ENCODE results near the gene RYR3. TPM values are rescaled to one million over a fixed set of nuclear protein-coding genes. Genes with fewer than 3 reads are reported as not detected.
"Not testable (repeated sequence)": the region's sequence is repeated elsewhere in the genome, so short reads cannot be mapped to it uniquely, and the experiment has no call there.

Gene RYR3
- total RNA-seq, 5 donors from 2014 or later (not counting 1 experiment from before 2014, with no cell fraction given) = 0.03 to 0.07 (median 0.04) TPM; not detected in 1

- no CpG with 5 or more reads among the region's 6 CpGs for WGBS (ENCODE audit: insufficient coverage)
- not testable (repeated sequence) for H3K4me3 ChIP-seq (ENCODE audit: control insufficient read depth in 1 of 2, extremely low read depth in 1 of 2, low read length in 1 of 2); H3K4me1 Mint-ChIP-seq
Observed at GRCh38 chr15:33819499-33819898, 508.7 kb downstream of the RYR3 start.

GRCh38 chr15:33822479-33822878 is 511.7 kb downstream of the RYR3 start:
- Mint-ChIP-seq H3K4me3 (no peak overlapping the region), H3K27me3 (peaks cover 15 to 16% of the 10 kb centered on the region in 2 donors), H3K36me3 (no peaks in the 10 kb centered on the region), H3K9me3 (no peaks in the 10 kb centered on the region), H3K27ac (no peak overlapping the region), H3K4me1 (no peaks in the 10 kb centered on the region)
- POLR2A ChIA-PET = no interaction called here
- Histone ChIP-seq H3K9me3 (no peaks in the 10 kb centered on the region), H3K27ac (ENCODE audit: low read length) (no peak overlapping the region), H3K36me3 (ENCODE audit: control insufficient read depth in 2 of 2, extremely low read depth in 1 of 2, insufficient read depth in 1 of 2, low read length in 1 of 2) (no peaks in the 10 kb centered on the region), H3K4me1 (ENCODE audit: control insufficient read depth in 1 of 2, extremely low read depth in 1 of 2, insufficient read depth in 2 of 2, low read length in 2 of 2) (no peaks in the 10 kb centered on the region), H3K4me3 (ENCODE audit: control insufficient read depth in 1 of 2, extremely low read depth in 1 of 2, low read length in 1 of 2) (no peak overlapping the region), H3K27me3 (replicated peaks in 1 of 2; ENCODE audit: control insufficient read depth in 2 of 2, extremely low read depth in 1 of 2, insufficient read depth in 2 of 2, low read length in 1 of 2) (peaks cover 0 to 4% of the 10 kb centered on the region in 2 experiments)
- DNase-seq (no peak), ATAC-seq (replicated peaks in 1 of 4) (no peak)
- CTCF ChIA-PET = no interaction called here
- 86% methylated on average over 1 of the region's 4 CpGs for WGBS (ENCODE audit: insufficient coverage)

More at GRCh38 chr15:33819499-33819898, 508.7 kb downstream of the RYR3 start:
- H3K27ac ChIP-seq (ENCODE audit: low read length); H3K36me3 ChIP-seq (ENCODE audit: control insufficient read depth in 2 of 2, extremely low read depth in 1 of 2, insufficient read depth in 1 of 2, low read length in 1 of 2); H3K27ac Mint-ChIP-seq; POLR2A ChIA-PET; H3K4me1 ChIP-seq (ENCODE audit: control insufficient read depth in 1 of 2, extremely low read depth in 1 of 2, insufficient read depth in 2 of 2, low read length in 2 of 2); DNase-seq; H3K27me3 ChIP-seq (replicated peaks in 1 of 2; ENCODE audit: control insufficient read depth in 2 of 2, extremely low read depth in 1 of 2, insufficient read depth in 2 of 2, low read length in 1 of 2); ATAC-seq (replicated peaks in 1 of 4); H3K9me3 Mint-ChIP-seq; H3K9me3 ChIP-seq; H3K27me3 Mint-ChIP-seq; H3K36me3 Mint-ChIP-seq; CTCF ChIA-PET; H3K4me3 Mint-ChIP-seq: not testable (repeated sequence)

- Histone ChIP-seq H3K4me1 (ENCODE audit: control insufficient read depth in 1 of 2, extremely low read depth in 1 of 2, insufficient read depth in 2 of 2, low read length in 2 of 2) (no peaks in the 10 kb centered on the region), H3K36me3 (ENCODE audit: control insufficient read depth in 2 of 2, extremely low read depth in 1 of 2, insufficient read depth in 1 of 2, low read length in 1 of 2) (no peaks in the 10 kb centered on the region), H3K27me3 (replicated peaks in 1 of 2; ENCODE audit: control insufficient read depth in 2 of 2, extremely low read depth in 1 of 2, insufficient read depth in 2 of 2, low read length in 1 of 2) (peaks cover 0 to 4% of the 10 kb centered on the region in 2 experiments), H3K9me3 (no peaks in the 10 kb centered on the region), H3K27ac (ENCODE audit: low read length) (no peak overlapping the region), H3K4me3 (ENCODE audit: control insufficient read depth in 1 of 2, extremely low read depth in 1 of 2, low read length in 1 of 2) (no peak overlapping the region)
- no peaks in the 10 kb centered on the region for H3K36me3 Mint-ChIP-seq
- H3K27me3 Mint-ChIP-seq = peaks cover 12 to 16% of the 10 kb centered on the region in 2 donors
- CTCF ChIA-PET = no interaction called here
- no peaks in the 10 kb centered on the region for H3K9me3 Mint-ChIP-seq
- H3K27ac Mint-ChIP-seq = no peak overlapping the region
- DNase-seq (no peak), ATAC-seq (replicated peaks in 1 of 4) (no peak)
- H3K4me3 Mint-ChIP-seq = no peak overlapping the region
- POLR2A ChIA-PET = no interaction called here
- H3K4me1 Mint-ChIP-seq = no peaks in the 10 kb centered on the region
- no CpG with 5 or more reads among the region's 3 CpGs for WGBS (ENCODE audit: insufficient coverage)
Observed at GRCh38 chr15:33823119-33823518, 512.4 kb downstream of the RYR3 start.

- Mint-ChIP-seq H3K27ac (no peak overlapping the region), H3K4me1 (no peaks in the 10 kb centered on the region), H3K4me3 (no peak overlapping the region), H3K36me3 (no peaks in the 10 kb centered on the region), H3K27me3 (peaks cover 16 to 17% of the 10 kb centered on the region in 2 donors), H3K9me3 (no peaks in the 10 kb centered on the region)
- Histone ChIP-seq H3K4me3 (ENCODE audit: control insufficient read depth in 1 of 2, extremely low read depth in 1 of 2, low read length in 1 of 2) (no peak overlapping the region), H3K4me1 (ENCODE audit: control insufficient read depth in 1 of 2, extremely low read depth in 1 of 2, insufficient read depth in 2 of 2, low read length in 2 of 2) (no peaks in the 10 kb centered on the region), H3K27me3 (replicated peaks in 1 of 2; ENCODE audit: control insufficient read depth in 2 of 2, extremely low read depth in 1 of 2, insufficient read depth in 2 of 2, low read length in 1 of 2) (peaks cover 0 to 4% of the 10 kb centered on the region in 2 experiments), H3K9me3 (no peaks in the 10 kb centered on the region), H3K36me3 (ENCODE audit: control insufficient read depth in 2 of 2, extremely low read depth in 1 of 2, insufficient read depth in 1 of 2, low read length in 1 of 2) (no peaks in the 10 kb centered on the region), H3K27ac (ENCODE audit: low read length) (no peak overlapping the region)
- ChIA-PET CTCF (no interaction called here), POLR2A (interaction anchor here in 1 of 2 donors (0.7 kb wide), 1 partner anchor 801 kb away, joined by 28 read pairs; no protein-coding TSS in a partner anchor)
- WGBS (ENCODE audit: insufficient coverage) = no CpG with 5 or more reads among the region's 8 CpGs
- DNase-seq (no peak), ATAC-seq (replicated peaks in 1 of 4) (no peak)
Observed at GRCh38 chr15:33825453-33825852, 514.7 kb downstream of the RYR3 start.

GRCh38 chr15:33826201-33826600 is 515.4 kb downstream of the RYR3 start:
- no peak overlapping the region for H3K4me3 Mint-ChIP-seq
- peaks cover 16 to 21% of the 10 kb centered on the region in 2 donors for H3K27me3 Mint-ChIP-seq
- H3K27ac Mint-ChIP-seq = no peak overlapping the region
- Histone ChIP-seq H3K27ac (ENCODE audit: low read length) (no peak overlapping the region), H3K9me3 (no peaks in the 10 kb centered on the region), H3K4me1 (ENCODE audit: control insufficient read depth in 1 of 2, extremely low read depth in 1 of 2, insufficient read depth in 2 of 2, low read length in 2 of 2) (no peaks in the 10 kb centered on the region), H3K4me3 (ENCODE audit: control insufficient read depth in 1 of 2, extremely low read depth in 1 of 2, low read length in 1 of 2) (no peak overlapping the region), H3K27me3 (replicated peaks in 1 of 2; ENCODE audit: control insufficient read depth in 2 of 2, extremely low read depth in 1 of 2, insufficient read depth in 2 of 2, low read length in 1 of 2) (peaks cover 0 to 4% of the 10 kb centered on the region in 2 experiments), H3K36me3 (ENCODE audit: control insufficient read depth in 2 of 2, extremely low read depth in 1 of 2, insufficient read depth in 1 of 2, low read length in 1 of 2) (no peaks in the 10 kb centered on the region)
- DNase-seq (no peak), ATAC-seq (replicated peaks in 1 of 4) (no peak)
- no peaks in the 10 kb centered on the region for H3K9me3 Mint-ChIP-seq
- H3K4me1 Mint-ChIP-seq = no peaks in the 10 kb centered on the region
- H3K36me3 Mint-ChIP-seq = no peaks in the 10 kb centered on the region
- ChIA-PET CTCF (no interaction called here), POLR2A (no interaction called here)
- 100% methylated on average over 1 of the region's 4 CpGs for WGBS (ENCODE audit: insufficient coverage)

GRCh38 chr15:33830351-33830750 is 519.6 kb downstream of the RYR3 start:
- H3K36me3 Mint-ChIP-seq = no peaks in the 10 kb centered on the region
- no peak overlapping the region for H3K4me3 Mint-ChIP-seq
- H3K27ac ChIP-seq (ENCODE audit: low read length) = no peak overlapping the region
- ChIA-PET CTCF (no interaction called here), POLR2A (no interaction called here)
- no peaks in the 10 kb centered on the region for H3K36me3 ChIP-seq (ENCODE audit: control insufficient read depth in 2 of 2, extremely low read depth in 1 of 2, insufficient read depth in 1 of 2, low read length in 1 of 2)
- no peak for DNase-seq
- H3K9me3 Mint-ChIP-seq = no peaks in the 10 kb centered on the region
- no peak overlapping the region for H3K27ac Mint-ChIP-seq
- H3K27me3 Mint-ChIP-seq = peaks cover 9 to 21% of the 10 kb centered on the region in 2 donors
- no peak for ATAC-seq (replicated peaks in 1 of 4)
- H3K9me3 ChIP-seq = no peaks in the 10 kb centered on the region
- H3K4me1 ChIP-seq (ENCODE audit: control insufficient read depth in 1 of 2, extremely low read depth in 1 of 2, insufficient read depth in 2 of 2, low read length in 2 of 2) = no peaks in the 10 kb centered on the region
- peaks cover 0 to 4% of the 10 kb centered on the region in 2 experiments for H3K27me3 ChIP-seq (replicated peaks in 1 of 2; ENCODE audit: control insufficient read depth in 2 of 2, extremely low read depth in 1 of 2, insufficient read depth in 2 of 2, low read length in 1 of 2)
- no CpG with 5 or more reads among the region's 4 CpGs for WGBS (ENCODE audit: insufficient coverage)
- no peaks in the 10 kb centered on the region for H3K4me1 Mint-ChIP-seq
- no peak overlapping the region for H3K4me3 ChIP-seq (ENCODE audit: control insufficient read depth in 1 of 2, extremely low read depth in 1 of 2, low read length in 1 of 2)

GRCh38 chr15:33831646-33832045 is 520.9 kb downstream of the RYR3 start:
- CTCF ChIA-PET = interaction anchor here in 1 of 2 donors (0.6 kb wide), 1 partner anchor 755 kb away, joined by 3 read pairs; no protein-coding TSS in a partner anchor
- POLR2A ChIA-PET = no interaction called here

More at GRCh38 chr15:33831646-33832045, 520.9 kb downstream of the RYR3 start:
- ATAC-seq (replicated peaks in 1 of 4) (no peak), DNase-seq (no peak)
- H3K27me3 ChIP-seq (replicated peaks in 1 of 2; ENCODE audit: control insufficient read depth in 2 of 2, extremely low read depth in 1 of 2, insufficient read depth in 2 of 2, low read length in 1 of 2) = no peaks in the 10 kb centered on the region
- H3K4me3 Mint-ChIP-seq = no peak overlapping the region
- peaks cover 4 to 15% of the 10 kb centered on the region in 2 donors for H3K27me3 Mint-ChIP-seq
- no peak overlapping the region for H3K27ac Mint-ChIP-seq
- H3K36me3 Mint-ChIP-seq = no peaks in the 10 kb centered on the region
- no peaks in the 10 kb centered on the region for H3K9me3 Mint-ChIP-seq
- H3K4me3 ChIP-seq (ENCODE audit: control insufficient read depth in 1 of 2, extremely low read depth in 1 of 2, low read length in 1 of 2) = no peak overlapping the region
- no peaks in the 10 kb centered on the region for H3K9me3 ChIP-seq
- H3K4me1 Mint-ChIP-seq = no peaks in the 10 kb centered on the region
- no peaks in the 10 kb centered on the region for H3K4me1 ChIP-seq (ENCODE audit: control insufficient read depth in 1 of 2, extremely low read depth in 1 of 2, insufficient read depth in 2 of 2, low read length in 2 of 2)
- 100% methylated on average over 2 of the region's 7 CpGs for WGBS (ENCODE audit: insufficient coverage)
- H3K36me3 ChIP-seq (ENCODE audit: control insufficient read depth in 2 of 2, extremely low read depth in 1 of 2, insufficient read depth in 1 of 2, low read length in 1 of 2) = no peaks in the 10 kb centered on the region
- no peak overlapping the region for H3K27ac ChIP-seq (ENCODE audit: low read length)
